Measurements from ENCODE around the gene CPTP. TPM values are rescaled to one million over a fixed set of nuclear protein-coding genes. Genes with fewer than 3 reads are reported as not detected.

CPTP gene
- total and polyA plus RNA-seq, 2 donors (not counting 1 experiment from before 2014, with no cell fraction given): 17.1 to 18.8 TPM

DNA sequence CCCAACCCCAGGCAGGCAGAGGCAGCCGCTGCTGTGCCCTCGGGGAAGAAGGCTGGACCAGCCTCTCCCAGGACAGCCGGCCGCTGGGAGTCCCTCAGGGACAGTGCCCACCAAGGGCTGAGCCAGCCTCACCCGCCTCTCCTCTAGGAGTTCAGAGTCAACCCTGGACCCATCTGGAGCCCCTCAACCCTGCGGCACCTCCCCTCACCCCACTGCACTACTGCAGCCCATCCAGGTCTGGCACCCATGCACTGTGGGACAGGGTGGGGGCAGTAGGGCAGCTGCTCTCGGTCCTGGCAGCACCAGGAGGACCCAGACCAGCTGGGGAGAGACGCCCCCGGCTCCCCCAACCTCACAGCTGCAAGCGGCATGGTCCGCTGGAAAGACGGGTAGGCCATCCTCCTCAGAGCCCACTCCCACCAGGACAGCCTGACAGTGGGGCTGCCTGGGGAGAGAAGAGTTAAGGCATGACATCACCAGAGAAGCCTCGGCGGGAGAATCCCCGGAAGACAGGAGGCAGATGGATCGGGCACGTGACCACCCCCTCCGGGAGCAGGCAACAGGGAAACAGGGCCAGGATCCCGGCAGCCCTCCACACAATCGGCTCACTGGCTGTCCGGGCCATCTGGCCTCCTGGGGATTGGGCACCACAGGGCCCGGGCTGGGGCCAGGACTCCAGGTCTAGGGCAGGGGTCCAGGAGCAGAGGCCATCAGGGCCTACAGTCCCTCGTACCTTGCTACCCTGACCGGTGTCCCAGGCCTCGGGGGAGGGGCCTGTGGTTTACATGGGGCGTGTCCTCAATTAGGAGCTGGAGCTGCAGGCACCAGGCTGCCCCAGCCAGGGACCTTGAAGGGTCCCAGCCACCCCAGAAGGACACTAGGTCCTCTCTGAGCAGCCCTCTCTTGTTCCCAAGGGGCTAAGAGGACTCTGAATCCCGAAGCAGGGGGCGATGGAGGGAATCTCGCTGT lies 20.0 kb upstream of the CPTP start:
- Mint-ChIP-seq H3K9me3 (ENCODE audit: insufficient read depth) (no peaks in the 10 kb centered on the region), H3K27ac (peak overlapping the region; percentile 92), H3K27me3 (no peaks in the 10 kb centered on the region), H3K4me1 (peaks cover 35% of the 10 kb centered on the region), H3K4me3 (peak overlapping the region; percentile 88)
- WGBS (ENCODE audit: insufficient coverage): 41% methylated on average over 22 of the region's 29 CpGs
- H3K27ac ChIP-seq (ENCODE audit: low read length in 2 of 2): peak overlapping the region; percentile 27 to 63
- H3K9ac ChIP-seq (ENCODE audit: low read length): peak overlapping the region; percentile 76
- TF ChIP-seq EZH2 (IDR thresholded peaks at IDR 0.05; ENCODE audit: borderline replicate concordance, insufficient read depth, low read depth, low read length, poor library complexity, severe bottlenecking): no peak
- TF ChIP-seq, protein P1, sequence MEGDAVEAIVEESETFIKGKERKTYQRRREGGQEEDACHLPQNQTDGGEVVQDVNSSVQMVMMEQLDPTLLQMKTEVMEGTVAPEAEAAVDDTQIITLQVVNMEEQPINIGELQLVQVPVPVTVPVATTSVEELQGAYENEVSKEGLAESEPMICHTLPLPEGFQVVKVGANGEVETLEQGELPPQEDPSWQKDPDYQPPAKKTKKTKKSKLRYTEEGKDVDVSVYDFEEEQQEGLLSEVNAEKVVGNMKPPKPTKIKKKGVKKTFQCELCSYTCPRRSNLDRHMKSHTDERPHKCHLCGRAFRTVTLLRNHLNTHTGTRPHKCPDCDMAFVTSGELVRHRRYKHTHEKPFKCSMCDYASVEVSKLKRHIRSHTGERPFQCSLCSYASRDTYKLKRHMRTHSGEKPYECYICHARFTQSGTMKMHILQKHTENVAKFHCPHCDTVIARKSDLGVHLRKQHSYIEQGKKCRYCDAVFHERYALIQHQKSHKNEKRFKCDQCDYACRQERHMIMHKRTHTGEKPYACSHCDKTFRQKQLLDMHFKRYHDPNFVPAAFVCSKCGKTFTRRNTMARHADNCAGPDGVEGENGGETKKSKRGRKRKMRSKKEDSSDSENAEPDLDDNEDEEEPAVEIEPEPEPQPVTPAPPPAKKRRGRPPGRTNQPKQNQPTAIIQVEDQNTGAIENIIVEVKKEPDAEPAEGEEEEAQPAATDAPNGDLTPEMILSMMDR (IDR thresholded peaks at IDR 0.05): no peak
- intact Hi-C loops (cut with micrococcal nuclease): loop anchor here (1.0 to 5.0 kb wide), 4 partner anchors 31 to 292 kb away; partner anchors contain the start of genes B3GALT6, ISG15, SDF4 and UBE2J2
- POLR2A ChIA-PET: interaction anchor here (0.6 kb wide), 1 partner anchor 51 kb away, joined by 3 read pairs; no protein-coding TSS in a partner anchor
- peak overlapping the region in 4 of 5 experiments; percentile 35 to 73 (median 53) for H3K4me3 ChIP-seq (ENCODE audit: control extremely low read depth in 1 of 5, extremely low read depth in 1 of 5, insufficient read depth in 1 of 5, low read depth in 2 of 5, low read length in 4 of 5)
- peaks cover 44% of the 10 kb centered on the region for H4K20me1 ChIP-seq (ENCODE audit: control insufficient read depth, insufficient read depth, low read length, poor library complexity, severe bottlenecking)
- no peak for ATAC-seq (ENCODE audit: low read depth)
- no peak for DNase-seq
- peaks cover 36% of the 10 kb centered on the region for H3K79me2 ChIP-seq (ENCODE audit: control insufficient read depth, insufficient read depth, low read length)
- H3K27me3 ChIP-seq (replicated peaks in 1 of 4; ENCODE audit: control extremely low read depth in 1 of 4, control insufficient read depth in 3 of 4, insufficient read depth in 4 of 4, low read length in 3 of 4): no peaks in the 10 kb centered on the region
- no peaks in the 10 kb centered on the region for H3K36me3 ChIP-seq (replicated peaks in 1 of 2; ENCODE audit: control extremely low read depth in 1 of 2, control insufficient read depth in 1 of 2, extremely low read depth in 1 of 2, insufficient read depth in 2 of 2, low read length in 1 of 2)
- H3K4me1 ChIP-seq (ENCODE audit: control insufficient read depth in 2 of 2, insufficient read depth in 2 of 2, low read length in 2 of 2): peaks cover 34 to 45% of the 10 kb centered on the region in 2 donors
- H3K4me2 ChIP-seq (replicated peaks; ENCODE audit: low read depth, low read length, poor library complexity, severe bottlenecking): peak overlapping the region; percentile 99
- H3K9me3 ChIP-seq (ENCODE audit: control extremely low read depth in 1 of 3, control insufficient read depth in 2 of 3, insufficient read depth in 1 of 3, low read length in 2 of 3): no peaks in the 10 kb centered on the region
- CTCF ChIA-PET: interaction anchor here (0.9 to 1.6 kb wide), 10 partner anchors 8 to 286 kb away, joined by 3 to 16 read pairs (median 4); partner anchors contain the start of gene AURKAIP1
- H2AFZ ChIP-seq (ENCODE audit: insufficient read depth, low read depth, low read length, poor library complexity, severe bottlenecking): peak overlapping the region; percentile 76
